GM21737 (cell line): ENCODE results near the gene ABCC8.
"Not testable (repeated sequence)": the region's sequence is repeated elsewhere in the genome, so short reads cannot be mapped to it uniquely, and the experiment has no call there.

ENCODE experiments used
- ATAC-seq: cut with Tn5 transposase; IDR thresholded peaks from one replicate; pipeline ENCODE4 v1.9.1; 2021; ENCODE audit warnings: mild to moderate bottlenecking, moderate library complexity; ENCODE audit not compliant: unreplicated experiment

Gene ABCC8

DNA sequence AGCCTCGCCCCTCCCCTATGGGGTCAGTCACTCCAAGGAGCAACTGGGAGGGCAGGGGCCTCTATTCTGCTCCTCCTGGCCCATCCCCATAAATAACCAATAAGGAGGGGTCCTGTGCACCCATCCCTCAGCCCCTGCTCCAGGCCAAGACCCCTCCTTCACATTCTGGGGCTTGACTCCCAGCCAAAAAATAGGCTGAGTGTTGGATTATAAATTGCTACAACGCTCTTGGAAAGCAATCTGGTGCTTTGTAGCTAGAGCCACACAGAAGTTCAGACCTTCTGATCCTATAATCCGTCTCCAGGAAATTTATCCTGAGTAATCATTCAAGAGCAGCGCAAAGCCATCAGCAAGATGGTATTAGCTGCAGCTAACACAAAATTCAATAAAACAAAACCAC, 42.5 kb downstream of the ABCC8 start:
- no peak for ATAC-seq

DNA sequence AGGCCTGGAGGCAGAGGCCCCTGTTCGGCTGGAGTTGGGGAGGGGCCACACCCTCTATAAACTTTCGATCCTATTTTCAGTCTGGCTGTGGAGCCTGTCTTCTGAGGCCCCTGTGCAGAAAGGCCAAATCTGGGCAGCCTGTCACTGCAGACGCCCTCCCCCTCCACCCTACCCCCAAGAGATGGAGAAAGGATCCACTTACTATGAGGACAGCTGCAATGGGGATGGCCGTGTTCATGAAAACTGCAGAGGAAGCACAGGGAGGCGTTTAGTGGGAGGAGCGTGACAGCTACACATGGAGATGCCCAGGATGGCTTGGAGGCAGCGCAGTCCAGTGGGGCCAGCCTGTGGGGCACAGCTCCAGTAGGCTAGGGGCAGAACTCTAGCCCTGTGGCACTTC, 44.6 kb downstream of the ABCC8 start:
- no peak for ATAC-seq

DNA sequence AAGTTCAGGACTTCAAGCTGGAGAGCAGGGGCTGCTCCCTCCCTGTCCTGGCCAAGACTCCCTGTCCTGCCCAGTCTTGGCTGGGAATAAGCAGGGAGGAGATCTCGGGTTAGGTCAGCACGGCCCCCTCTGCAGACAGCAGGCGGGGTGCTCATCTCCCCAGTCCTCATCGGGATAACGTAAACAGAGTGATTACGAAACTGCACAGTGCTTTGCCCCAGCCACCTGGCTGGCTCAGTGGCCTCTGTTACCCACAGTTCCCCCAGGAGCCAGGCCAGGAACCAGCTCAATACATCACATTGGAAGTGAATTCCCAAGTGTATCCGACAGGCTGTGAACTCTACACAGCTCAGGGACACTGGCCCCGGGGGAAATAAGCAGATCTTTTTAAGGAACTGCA, 45.5 kb downstream of the ABCC8 start:
- no peak for ATAC-seq

DNA sequence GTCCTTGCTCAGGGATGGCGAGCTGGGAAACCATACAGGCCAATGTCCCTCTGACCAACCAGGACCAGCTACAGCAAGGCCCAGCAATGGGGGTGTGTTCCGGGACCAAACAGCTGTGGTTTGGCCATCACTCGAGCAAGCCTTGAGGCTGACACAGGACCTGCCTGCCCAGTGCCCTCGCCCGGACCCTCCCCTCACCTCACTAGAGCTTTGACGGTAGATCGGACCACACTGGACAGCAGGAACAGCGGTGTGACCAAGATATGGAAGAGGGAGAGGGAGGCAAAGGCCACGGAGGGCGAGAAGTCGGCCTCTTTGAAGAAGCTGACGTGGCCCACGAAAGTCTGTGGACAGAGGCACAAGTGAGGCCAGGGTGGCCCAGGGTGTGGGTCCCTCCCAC, 46.0 kb downstream of the ABCC8 start:
- no peak for ATAC-seq

DNA sequence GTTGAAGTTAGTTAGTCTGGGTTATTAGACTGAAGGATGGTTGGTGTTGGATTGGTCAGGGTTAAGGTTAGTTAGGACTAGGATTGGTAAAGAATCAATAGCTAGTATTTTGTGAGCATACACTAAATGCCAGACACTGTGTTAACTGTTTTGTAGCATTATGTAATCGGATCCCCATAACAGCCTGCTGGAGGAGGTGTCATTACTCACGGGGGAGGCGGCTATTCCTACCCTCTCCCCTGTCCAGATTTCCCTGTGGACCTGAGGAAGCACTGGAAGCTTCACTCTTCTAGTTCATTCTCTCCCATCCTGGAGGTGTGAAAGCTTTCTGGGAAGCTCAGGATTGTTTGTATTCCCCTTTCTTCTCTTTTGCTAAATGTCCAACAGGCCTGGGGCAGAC, 47.7 kb downstream of the ABCC8 start:
- ATAC-seq: no peak

DNA sequence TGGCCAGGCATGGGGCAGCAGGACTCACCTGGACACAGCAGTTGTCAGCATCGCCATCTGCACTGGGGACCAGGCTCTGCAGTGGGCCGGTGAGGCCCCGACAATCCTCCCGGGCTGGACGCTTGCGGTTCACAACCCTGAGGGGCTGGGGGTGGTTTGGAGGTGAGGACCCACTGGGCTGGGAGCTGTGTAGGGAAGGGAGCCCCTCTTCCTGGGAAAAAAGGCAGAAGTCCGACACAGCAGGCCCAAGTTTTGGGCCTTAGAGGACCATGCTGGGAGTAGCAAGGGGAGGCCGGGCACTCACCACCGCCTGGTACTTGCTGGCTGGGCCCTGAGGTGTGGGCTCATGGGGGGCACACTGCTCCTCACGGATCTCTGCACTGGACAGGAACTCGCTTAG, 48.4 kb downstream of the ABCC8 start:
- no peak for ATAC-seq

DNA sequence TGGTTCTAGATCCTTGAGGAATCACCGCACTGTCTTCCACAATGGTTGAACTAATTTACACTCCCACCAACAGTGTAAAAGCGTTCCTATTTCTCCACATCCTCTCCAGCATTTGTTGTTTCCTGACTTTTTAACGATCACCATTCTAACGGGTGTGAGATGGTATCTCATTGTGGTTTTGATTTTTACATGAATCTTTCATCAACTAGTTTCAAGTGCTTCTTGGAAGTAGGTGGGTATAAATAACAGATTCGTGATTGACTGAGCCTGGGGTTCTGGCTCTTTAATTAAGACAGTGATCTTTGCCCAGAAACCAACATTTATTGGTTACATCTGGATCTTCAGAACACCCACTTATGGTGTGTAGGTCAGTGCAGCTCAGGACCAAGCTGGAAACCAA, 50.4 kb downstream of the ABCC8 start:
- not testable (repeated sequence) for ATAC-seq

DNA sequence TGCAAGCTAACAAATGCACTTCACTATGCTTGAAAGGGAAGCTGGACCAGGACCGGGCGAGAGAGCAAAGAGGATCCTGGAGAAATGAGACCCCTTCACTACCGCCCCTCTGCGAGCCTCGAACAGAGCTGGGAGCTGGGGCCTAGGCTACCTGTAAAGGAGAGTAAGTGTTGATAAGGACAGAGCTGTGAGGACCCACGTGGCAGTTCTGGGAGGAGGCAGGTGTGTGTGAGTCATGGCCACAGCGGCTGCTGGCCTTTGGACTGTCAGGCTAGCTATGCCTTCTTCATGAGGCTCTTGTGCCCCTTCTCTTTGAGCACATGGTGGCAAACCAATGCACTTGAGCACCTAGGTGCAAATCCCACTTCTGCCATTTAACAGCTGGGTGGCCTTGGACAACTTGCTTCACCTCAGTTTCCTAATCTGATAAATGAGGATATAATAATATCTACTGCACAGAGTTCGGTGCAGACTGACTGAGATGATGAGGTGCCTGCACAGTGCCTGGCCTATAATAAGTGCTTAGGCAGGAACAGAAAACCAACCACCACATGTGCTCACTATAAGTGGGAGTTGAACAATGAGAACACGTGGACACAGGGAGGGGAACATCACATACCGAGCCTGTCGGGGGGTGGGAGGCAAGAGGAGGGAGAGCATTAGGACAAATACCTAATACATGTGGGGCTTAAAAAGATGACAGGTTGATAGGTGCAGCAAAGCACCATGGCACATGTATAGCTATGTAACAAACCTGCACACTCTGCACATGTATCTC, 52.9 kb downstream of the ABCC8 start:
- ATAC-seq: no peak

DNA sequence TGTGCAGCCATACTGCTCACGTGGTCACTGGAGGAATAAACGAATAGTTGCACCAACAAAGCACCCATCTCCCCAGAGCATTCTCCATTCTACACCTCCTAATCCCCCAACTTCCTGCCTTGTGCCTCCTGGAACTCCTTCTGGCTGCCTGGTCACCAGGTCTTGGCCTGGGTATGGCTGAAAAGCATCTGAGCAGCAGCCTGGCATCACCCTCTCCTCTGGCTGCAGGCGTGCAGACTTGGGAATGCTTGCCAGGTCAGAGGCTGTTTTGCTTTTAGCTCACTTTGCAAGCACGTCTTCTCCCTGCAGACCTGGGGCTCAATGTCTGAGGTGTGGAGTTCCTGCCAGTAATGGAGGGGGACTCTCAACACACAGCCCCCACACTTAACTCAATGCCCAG, 54.9 kb downstream of the ABCC8 start:
- ATAC-seq: no peak

DNA sequence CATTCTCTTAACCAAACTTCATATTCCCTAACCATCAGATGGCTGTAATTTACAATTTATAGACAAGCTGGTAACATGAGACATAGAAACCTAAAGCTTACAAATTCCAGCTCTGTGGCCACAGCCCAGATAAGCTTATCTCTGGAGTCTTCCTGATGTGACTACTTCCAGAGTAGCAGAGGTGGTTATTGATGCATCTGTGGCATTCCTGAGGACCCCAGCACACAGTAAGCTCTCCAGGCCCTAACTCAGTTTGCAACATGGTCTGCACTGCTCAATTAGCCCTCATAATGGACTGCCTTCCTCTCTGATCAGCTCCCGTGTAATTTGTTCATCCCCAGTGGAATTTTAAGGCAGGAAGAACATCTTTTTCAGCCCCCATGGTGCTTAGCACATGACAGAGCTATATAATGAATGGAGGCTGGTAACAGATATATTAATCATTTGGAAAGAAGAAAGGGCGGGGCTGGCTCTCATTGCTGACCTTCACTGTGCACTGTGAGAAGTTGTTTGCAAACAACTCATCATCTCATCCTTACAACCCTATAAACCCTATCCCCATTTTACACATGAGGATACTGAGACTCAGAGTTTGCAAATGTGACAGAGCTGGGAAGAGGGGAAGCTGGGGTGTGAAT, 58.1 kb downstream of the ABCC8 start:
- no peak for ATAC-seq

DNA sequence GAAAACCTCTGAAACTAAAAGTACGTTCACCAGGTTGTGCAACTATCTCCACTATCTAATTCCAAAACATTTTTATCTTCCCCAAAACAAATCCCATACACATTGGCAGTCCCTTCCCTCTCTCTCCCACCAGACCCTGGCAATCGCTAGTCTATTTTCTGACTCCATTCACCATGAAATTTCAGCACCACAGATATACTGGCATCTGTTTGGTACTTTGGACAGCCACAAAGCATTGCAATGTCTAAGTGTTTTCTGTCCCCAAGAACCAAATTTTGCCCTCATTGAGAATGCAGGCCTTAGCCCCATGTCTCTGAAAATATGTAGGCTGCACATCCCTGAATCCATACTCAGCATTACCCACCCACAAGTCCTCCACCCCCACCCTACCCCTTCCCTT, 60.2 kb downstream of the ABCC8 start:
- no peak for ATAC-seq

DNA sequence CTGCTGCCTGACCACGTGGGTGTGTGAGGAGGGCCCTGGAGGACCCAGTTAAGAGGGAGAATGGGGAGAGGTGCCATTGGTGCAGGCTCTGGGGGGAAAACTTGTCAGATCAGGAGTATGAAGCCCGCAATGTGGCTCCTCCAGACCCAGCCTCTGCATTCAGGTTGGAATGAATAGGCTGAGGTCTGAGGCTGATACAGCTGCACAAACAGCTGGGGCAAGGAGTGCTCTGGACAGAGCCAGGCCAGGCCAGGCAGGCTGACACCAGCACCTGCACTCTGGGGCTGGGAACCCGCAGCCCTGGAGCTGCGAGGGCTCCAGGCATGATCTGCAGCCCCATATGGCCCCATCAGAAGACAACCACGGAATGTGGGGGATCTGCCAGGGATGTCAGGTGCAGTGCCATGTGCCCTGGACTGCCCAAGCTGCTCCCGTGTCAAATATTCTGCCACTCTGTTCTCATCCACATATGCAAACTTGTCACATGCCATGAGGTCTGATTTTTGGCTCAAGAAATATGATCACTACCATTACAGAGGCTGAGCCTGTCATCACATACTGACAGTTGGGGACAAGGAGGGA, 61.0 kb downstream of the ABCC8 start:
- no peak for ATAC-seq

DNA sequence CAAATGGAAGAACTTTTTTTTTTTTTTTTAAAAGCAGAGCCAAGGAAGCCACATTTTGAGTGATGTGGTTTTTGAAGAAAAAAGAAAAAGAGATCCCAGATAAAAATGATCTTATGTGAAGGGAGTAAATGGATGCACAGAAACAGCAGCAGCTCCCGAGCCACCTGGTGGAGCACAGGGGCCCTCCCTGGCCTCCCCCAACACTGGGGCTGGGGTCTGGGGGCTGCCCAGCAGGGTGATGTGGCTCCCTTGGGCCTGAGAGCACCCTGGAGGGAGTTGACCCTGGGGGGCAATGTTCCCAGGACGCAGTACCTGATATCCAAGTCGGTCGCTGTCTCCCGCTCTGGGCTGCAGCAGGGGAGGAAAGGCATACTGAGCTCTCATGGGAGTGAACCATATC, 61.7 kb downstream of the ABCC8 start:
- no peak for ATAC-seq

DNA sequence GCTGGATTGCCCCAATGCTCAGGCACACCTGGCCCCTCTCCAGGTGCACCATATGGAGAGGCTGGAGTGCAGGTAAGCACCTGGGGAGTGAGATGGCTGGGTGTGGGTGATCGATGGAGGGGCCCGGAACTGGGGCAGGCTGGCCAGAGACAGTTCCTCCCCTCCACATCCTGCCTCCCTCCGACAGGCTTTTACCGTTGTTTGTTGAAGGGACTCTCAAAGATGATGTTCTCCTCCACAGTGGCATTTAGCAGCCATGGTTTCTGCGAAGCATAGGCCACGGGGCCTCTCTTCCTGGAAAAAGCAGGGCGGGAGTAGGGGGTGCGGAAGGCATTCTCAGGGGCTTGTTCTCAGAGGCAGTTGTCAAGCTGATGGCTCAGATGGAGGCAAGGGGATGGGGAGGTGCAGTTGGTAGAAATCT, 62.3 kb downstream of the ABCC8 start:
- no peak for ATAC-seq

DNA sequence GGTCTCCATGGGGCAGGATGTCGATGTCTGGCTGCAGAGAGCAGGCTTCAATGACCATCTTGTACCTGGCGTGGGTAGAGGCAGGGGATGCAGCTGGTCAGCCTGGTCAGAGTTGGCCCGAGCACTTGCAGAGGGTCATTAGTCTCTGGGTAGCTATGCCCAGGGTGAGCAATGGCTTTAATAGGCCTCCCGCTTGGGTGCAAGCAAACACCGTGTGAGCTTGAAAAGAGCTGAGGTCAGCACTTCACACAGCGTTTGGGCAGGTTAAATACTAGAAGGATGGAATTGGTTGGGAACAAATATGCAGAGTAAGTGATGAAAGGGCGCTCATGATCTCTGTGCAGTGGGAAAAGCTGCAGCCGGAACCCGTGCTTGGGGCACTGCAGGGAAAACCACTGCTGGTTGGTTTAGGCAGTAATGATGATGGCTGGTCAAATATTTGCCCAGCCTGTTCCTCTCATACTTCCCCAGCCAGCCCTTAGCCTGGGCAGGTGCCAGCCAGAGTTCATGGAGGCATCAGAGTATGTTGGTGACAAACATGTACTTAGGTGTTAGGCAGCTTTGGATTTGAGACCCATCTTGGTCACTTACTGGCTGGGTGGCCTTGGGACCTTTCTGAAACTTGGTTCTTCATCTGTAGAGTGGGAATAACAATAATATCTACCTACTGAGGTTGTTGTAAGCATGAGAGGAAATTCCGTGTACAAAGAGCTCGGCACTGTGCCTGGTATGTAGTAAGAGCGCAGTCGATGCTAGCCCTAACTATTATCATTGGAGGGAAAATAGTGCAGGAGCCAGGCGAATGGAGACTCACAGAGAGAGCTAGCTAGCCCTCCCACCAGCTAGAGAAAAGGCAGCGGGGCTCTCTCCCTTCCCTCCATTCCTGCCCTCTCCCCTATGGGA, 63.0 kb downstream of the ABCC8 start:
- no peak for ATAC-seq

DNA sequence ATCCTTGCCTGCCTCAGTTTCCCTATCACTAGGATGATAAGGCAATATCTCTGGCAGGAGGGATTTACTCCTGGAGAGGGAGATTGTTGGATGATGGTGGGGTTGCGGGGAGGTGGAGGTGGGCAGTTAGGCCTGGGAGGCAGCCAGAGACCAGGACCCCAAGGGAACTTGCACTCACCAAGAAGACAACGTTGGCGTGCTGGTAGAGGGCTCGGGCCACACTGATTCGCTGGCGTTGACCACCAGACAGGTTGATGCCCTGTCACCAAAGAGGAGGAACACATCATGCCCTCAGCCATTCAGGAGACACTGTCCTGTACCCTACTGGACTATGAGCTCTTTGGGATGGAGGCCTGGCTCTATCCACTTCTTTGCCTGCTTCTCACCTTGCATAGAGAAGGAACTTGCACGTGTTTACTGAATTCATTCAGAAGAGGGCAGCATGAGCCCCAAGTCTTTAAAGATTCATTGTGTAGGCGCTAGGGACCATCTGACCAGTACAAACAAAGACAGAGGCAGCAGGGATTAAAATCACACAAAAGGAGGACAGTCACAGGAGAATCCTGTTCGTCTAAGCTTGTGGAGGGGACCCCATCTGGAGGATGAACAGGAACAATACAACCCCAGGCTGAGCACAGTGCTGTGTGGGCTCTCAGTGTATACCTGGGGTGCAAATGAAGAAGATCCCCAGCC, 64.0 kb downstream of the ABCC8 start:
- no peak for ATAC-seq

DNA sequence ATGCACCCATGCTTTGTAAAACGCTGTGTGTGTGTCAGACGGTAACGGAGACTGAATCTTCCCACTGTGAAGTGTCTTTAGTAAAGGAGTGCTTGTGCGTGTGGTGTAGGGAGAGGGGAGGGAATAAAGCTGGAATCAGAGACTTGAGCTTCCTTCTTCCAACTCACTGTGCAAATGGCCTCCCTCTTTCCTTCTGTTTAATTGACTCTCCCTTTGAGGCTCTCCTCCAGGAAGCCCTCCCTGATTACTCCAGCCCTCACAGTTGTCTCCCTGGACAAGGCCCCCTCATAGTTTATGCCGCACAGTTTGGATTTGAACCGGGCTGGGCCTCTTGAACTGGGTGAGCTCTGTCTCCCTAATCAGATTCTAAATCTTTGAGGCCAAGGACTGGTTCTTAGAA, 65.2 kb downstream of the ABCC8 start:
- no peak for ATAC-seq

DNA sequence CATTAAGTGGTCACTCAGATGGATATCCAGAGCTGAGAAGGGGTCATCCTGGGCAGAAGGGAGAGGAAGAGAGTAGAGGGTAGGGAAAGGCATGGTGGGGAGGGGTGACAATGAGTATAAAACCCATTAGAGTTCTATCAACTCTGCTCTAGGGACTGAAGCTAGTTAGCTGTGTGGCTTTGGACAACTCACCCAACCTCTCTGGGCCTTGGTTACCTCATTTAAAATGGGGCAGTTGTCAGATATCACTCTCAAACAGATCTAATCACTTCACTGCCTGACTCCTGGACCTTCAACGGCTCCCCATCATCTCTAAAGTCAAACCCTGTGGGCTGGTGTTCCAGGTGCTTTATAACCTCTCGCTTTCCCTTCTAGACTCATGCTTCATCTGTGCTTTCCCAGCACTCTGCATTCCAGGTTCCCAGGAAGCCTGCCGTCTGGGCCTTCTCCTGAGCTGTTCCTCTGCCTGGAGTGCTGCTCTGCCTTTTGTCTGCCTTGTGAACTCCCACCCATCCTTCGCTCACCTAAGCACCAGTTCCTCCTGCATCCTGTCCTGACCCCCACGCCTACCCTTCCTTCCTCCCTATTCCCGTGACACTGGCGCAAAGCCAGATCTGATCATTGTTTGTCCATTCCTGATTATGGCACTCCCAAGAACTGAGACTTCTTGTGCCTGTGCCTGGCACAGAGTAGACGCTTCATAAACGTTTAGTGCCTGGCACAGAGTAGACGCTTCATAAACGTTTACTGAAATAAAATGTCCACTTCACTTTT, 65.9 kb downstream of the ABCC8 start:
- no peak for ATAC-seq

DNA sequence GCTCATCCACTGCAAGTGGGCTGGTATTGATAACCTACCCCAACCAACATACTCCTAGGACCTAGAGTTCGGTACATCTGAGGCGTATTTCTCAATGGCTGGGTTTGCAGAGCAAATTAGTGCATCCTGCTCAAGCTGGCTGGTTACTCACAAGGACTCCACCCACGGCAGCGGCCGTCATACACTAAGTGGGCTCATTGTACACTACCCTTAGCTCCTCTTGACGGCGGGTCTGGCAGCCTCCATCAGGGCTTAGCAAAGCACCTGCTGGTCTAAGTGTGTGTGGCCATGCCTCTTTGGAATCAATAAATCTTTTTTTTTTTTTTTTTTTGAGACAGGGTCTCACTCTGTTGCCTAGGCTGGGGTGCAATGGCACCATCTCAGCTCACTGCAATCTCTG, 68.0 kb downstream of the ABCC8 start:
- ATAC-seq: no peak

DNA sequence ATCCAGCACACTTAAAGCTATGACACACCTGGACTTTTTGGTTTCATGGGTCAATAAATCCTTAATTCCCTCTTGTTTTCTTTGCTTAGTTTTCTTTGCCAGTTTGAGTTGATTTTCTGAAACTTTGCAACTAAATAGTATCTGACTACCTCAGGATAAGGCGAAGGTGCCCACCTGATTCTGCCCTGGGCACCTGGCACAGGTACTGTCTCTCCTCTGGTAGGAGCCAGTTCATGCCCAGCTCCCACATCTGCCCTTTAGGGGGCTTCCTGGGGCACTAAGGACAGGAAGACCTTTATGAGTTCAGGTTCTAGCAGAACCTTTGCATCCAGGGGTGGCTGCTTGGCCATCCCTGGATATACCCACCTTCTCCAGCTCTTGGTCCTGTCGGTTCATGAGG, 68.6 kb downstream of the ABCC8 start:
- ATAC-seq: no peak
